ENCODE data around the gene FGF6.

Gene FGF6

DNA sequence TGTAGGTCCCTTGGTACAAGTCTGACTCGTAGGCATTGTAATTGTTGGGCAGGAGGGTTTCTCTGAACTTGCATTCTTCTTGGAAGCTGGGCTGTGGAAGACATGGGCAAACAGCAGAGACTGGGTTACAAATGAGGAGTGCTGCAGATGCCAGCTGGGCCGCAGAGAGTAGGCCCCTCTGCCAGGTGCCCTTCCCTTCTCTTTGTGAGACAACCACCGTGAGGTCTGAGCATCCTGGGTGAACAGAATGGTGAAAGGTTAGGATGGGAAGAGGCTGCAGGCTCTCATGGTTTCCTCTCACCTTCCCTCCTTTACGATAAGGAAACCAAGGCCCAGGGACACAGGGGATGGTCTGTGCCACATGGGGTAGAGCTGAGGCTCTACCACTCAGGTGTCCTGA is 11.3 kb downstream of the FGF6 start:
- Histone ChIP-seq H3K4me1 (ENCODE audit: insufficient read depth, low read length) (peaks cover 35% of the 10 kb centered on the region), H2AFZ (ENCODE audit: low read depth, low read length) (peak overlapping the region; percentile 27), H3K4me3 (ENCODE audit: low read depth in 1 of 2, low read length in 2 of 2) (no peak overlapping the region), H3K9me3 (ENCODE audit: insufficient read depth, low read length, severe bottlenecking) (no peaks in the 10 kb centered on the region), H3K36me3 (ENCODE audit: insufficient read depth, low read length) (no peaks in the 10 kb centered on the region), H3K27ac (ENCODE audit: low read length) (peak overlapping the region; percentile 73), H3K27me3 (ENCODE audit: insufficient read depth, low read length, poor library complexity) (no peaks in the 10 kb centered on the region), H3K4me2 (ENCODE audit: insufficient read depth, low read length) (no peak overlapping the region), H3K79me2 (ENCODE audit: insufficient read depth, low read length) (no peaks in the 10 kb centered on the region), H4K20me1 (ENCODE audit: insufficient read depth, low read length) (no peaks in the 10 kb centered on the region), H3K9ac (ENCODE audit: low read depth, low read length) (peak overlapping the region; percentile 12; the same call in 1 of the 2 replicates)
- ATAC-seq (ENCODE audit: insufficient read depth, low read depth) (peak; percentile 27; the same call in 2 of the 3 replicates), DNase-seq (peak; percentile 13)
- TF ChIP-seq EZH2 (IDR thresholded peaks at IDR 0.05; ENCODE audit: borderline replicate concordance, low read depth, low read length, severe bottlenecking) = no peak
- TF ChIP-seq, protein P1, sequence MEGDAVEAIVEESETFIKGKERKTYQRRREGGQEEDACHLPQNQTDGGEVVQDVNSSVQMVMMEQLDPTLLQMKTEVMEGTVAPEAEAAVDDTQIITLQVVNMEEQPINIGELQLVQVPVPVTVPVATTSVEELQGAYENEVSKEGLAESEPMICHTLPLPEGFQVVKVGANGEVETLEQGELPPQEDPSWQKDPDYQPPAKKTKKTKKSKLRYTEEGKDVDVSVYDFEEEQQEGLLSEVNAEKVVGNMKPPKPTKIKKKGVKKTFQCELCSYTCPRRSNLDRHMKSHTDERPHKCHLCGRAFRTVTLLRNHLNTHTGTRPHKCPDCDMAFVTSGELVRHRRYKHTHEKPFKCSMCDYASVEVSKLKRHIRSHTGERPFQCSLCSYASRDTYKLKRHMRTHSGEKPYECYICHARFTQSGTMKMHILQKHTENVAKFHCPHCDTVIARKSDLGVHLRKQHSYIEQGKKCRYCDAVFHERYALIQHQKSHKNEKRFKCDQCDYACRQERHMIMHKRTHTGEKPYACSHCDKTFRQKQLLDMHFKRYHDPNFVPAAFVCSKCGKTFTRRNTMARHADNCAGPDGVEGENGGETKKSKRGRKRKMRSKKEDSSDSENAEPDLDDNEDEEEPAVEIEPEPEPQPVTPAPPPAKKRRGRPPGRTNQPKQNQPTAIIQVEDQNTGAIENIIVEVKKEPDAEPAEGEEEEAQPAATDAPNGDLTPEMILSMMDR (IDR thresholded peaks at IDR 0.05; ENCODE audit: borderline replicate concordance, extremely low read depth, low read length, poor library complexity, severe bottlenecking) = no peak

DNA sequence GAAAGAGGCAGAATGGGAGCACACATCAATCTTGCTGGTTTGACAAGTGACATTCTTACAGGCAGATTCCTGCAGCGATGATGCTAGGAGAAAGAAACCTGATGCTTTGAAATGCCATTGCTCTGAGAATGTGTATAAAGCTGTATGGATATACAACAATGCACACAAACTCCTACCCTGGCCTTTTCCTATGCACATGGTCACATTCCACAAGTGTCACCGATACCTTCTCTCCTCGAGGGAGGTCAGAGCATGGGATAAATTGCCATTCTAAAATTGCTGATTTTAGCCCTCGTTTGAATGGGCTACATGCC is 11.9 kb downstream of the FGF6 start:
- Histone ChIP-seq H4K20me1 (ENCODE audit: insufficient read depth, low read length) (no peaks in the 10 kb centered on the region), H3K4me1 (ENCODE audit: insufficient read depth, low read length) (peaks cover 29% of the 10 kb centered on the region), H3K9me3 (ENCODE audit: insufficient read depth, low read length, severe bottlenecking) (no peaks in the 10 kb centered on the region), H3K9ac (ENCODE audit: low read depth, low read length) (no peak overlapping the region), H2AFZ (ENCODE audit: low read depth, low read length) (no peak overlapping the region), H3K4me3 (ENCODE audit: low read depth in 1 of 2, low read length in 2 of 2) (no peak overlapping the region), H3K4me2 (ENCODE audit: insufficient read depth, low read length) (no peak overlapping the region), H3K27me3 (ENCODE audit: insufficient read depth, low read length, poor library complexity) (no peaks in the 10 kb centered on the region), H3K79me2 (ENCODE audit: insufficient read depth, low read length) (no peaks in the 10 kb centered on the region), H3K36me3 (ENCODE audit: insufficient read depth, low read length) (no peaks in the 10 kb centered on the region), H3K27ac (ENCODE audit: low read length) (peak overlapping the region; percentile 73)
- no peak for DNase-seq
- no peak for ATAC-seq (ENCODE audit: insufficient read depth, low read depth)
- TF ChIP-seq, protein P1 (IDR thresholded peaks at IDR 0.05; ENCODE audit: borderline replicate concordance, extremely low read depth, low read length, poor library complexity, severe bottlenecking) = no peak
- no peak for TF ChIP-seq EZH2 (IDR thresholded peaks at IDR 0.05; ENCODE audit: borderline replicate concordance, low read depth, low read length, severe bottlenecking)

DNA sequence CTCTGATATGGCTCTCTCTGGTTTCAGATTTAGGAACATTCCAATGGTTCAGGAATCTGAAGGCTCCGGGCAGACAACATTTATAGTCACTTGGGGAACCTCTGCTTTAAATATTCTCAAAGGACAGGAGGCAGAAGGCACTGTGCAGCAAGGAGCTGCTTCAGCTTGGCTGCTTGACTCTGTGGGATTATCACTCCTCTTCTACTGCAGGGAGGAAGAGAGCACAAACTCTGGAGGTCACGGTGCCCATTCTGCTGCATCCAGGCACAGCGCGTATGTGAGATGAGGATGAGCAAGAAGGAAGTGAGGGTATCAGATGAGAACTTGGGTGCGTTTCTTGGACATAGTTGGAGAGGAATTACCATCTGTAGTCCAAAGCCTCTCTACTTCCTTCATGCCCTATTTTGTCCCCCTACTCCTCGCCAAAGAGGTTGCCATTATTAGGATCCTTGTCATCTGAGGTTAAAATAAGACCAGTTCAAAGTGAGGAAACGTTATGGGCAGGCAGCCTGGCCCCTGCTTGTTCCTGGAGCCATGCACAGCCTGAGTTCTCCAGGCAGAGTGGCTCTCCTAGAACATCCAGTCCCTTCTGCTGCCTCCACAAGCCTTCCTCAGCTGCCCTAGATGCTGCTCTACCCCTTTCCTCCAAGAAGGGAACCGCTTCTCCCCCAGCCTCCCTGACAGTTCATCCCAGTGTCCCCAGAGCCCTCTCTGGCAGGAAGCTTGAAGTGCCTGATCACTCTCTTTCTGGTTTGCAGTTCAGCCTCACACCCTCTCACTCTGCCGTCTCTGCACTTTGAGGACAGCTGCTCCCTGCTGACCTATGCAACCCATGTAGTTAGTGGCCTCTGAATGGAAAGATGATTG is 12.5 kb downstream of the FGF6 start:
- H3K9me3 ChIP-seq (ENCODE audit: insufficient read depth, low read length, severe bottlenecking) = no peaks in the 10 kb centered on the region
- H3K79me2 ChIP-seq (ENCODE audit: insufficient read depth, low read length) = no peaks in the 10 kb centered on the region
- H2AFZ ChIP-seq (ENCODE audit: low read depth, low read length) = no peak overlapping the region
- H3K36me3 ChIP-seq (ENCODE audit: insufficient read depth, low read length) = no peaks in the 10 kb centered on the region
- H3K4me2 ChIP-seq (ENCODE audit: insufficient read depth, low read length) = no peak overlapping the region
- peaks cover 28% of the 10 kb centered on the region for H3K4me1 ChIP-seq (ENCODE audit: insufficient read depth, low read length)
- DNase-seq = no peak
- no peak overlapping the region for H3K9ac ChIP-seq (ENCODE audit: low read depth, low read length)
- no peaks in the 10 kb centered on the region for H4K20me1 ChIP-seq (ENCODE audit: insufficient read depth, low read length)
- no peaks in the 10 kb centered on the region for H3K27me3 ChIP-seq (ENCODE audit: insufficient read depth, low read length, poor library complexity)
- no peak overlapping the region; the same call in 1 of the 2 replicates for H3K27ac ChIP-seq (ENCODE audit: low read length)
- no peak for ATAC-seq (ENCODE audit: insufficient read depth, low read depth)
- TF ChIP-seq, protein P1 (IDR thresholded peaks at IDR 0.05; ENCODE audit: borderline replicate concordance, extremely low read depth, low read length, poor library complexity, severe bottlenecking) = no peak
- TF ChIP-seq EZH2 (IDR thresholded peaks at IDR 0.05; ENCODE audit: borderline replicate concordance, low read depth, low read length, severe bottlenecking) = no peak
- H3K4me3 ChIP-seq (ENCODE audit: low read depth in 1 of 2, low read length in 2 of 2) = no peak overlapping the region

Data from DND-41 (cell line).